Liver (tissue), 9 donors: ENCODE measurements around the gene IL37. TPM values are rescaled to one million over a fixed set of nuclear protein-coding genes. Genes with fewer than 3 reads are reported as not detected.

Source experiments
- DNase-seq: peaks from one replicate; pipeline ENCODE4 v3.0.0-alpha.2; 2017; ENCODE audit warnings: low spot score
- H3K27ac ChIP-seq, 2 donors: one replicate each; pipeline ENCODE4 v1.7.0; 2013; ENCODE audit warnings: inconsistent platforms in 2 of 2, low read length in 2 of 2, control low read depth in 1 of 2, low read depth in 1 of 2, mild to moderate bottlenecking in 1 of 2
- H3K27me3 ChIP-seq, 4 donors: one replicate each; pipeline versions ENCODE4 v1.6.1 to v1.7.0; 2013; ENCODE audit warnings: low read length in 3 of 4, inconsistent platforms in 1 of 4, mild to moderate bottlenecking in 1 of 4, moderate library complexity in 1 of 4; ENCODE audit not compliant: control insufficient read depth in 4 of 4, insufficient read depth in 4 of 4
- H3K36me3 ChIP-seq, 4 donors: one replicate each; pipeline versions ENCODE4 v1.6.1 to v1.7.0; 2013; ENCODE audit warnings: low read length in 3 of 4, mild to moderate bottlenecking in 3 of 4, low read depth in 1 of 4, moderate library complexity in 1 of 4; ENCODE audit not compliant: control insufficient read depth in 4 of 4, insufficient read depth in 3 of 4
- H3K4me1 ChIP-seq, 4 donors: one replicate each; pipeline versions ENCODE4 v1.6.1 to v1.7.0; 2013; ENCODE audit warnings: low read length in 3 of 4, mild to moderate bottlenecking in 3 of 4, moderate library complexity in 1 of 4; ENCODE audit not compliant: control insufficient read depth in 4 of 4, insufficient read depth in 4 of 4
- H3K4me3 ChIP-seq, 3 donors: one replicate each; pipeline versions ENCODE4 v1.6.1 to v1.7.0; 2013; ENCODE audit warnings: low read length in 3 of 3, control low read depth in 1 of 3, low read depth in 1 of 3, mild to moderate bottlenecking in 1 of 3
- H3K9ac ChIP-seq, 2 donors: one replicate each; pipeline ENCODE4 v1.7.0; 2013; ENCODE audit warnings: low read length in 2 of 2, mild to moderate bottlenecking in 2 of 2, moderate library complexity in 2 of 2, control low read depth in 1 of 2, low read depth in 1 of 2
- H3K9me3 ChIP-seq, 4 donors: one replicate each; pipeline versions ENCODE4 v1.6.1 to v1.7.0; 2013; ENCODE audit warnings: low read length in 3 of 4; ENCODE audit not compliant: control insufficient read depth in 4 of 4
- EGR1 ChIP-seq, 2 donors: IDR thresholded peaks; 2 replicates each; pipeline ENCODE4 v1.6.1; 2016 to 2018; ENCODE audit warnings: antibody characterized with exemption in 2 of 2, low read depth in 2 of 2
- FOXA1 ChIP-seq: IDR thresholded peaks from 2 replicates; pipeline ENCODE4 v1.6.1; 2016; ENCODE audit warnings: antibody characterized with exemption
- FOXA2 ChIP-seq: IDR thresholded peaks from 2 replicates; pipeline ENCODE4 v1.6.1; 2016; ENCODE audit warnings: antibody characterized with exemption
- GABPA ChIP-seq, 2 donors: IDR thresholded peaks in 1 of 2; conservative IDR thresholded peaks in 1 of 2; 2 replicates each; pipeline ENCODE4 v1.6.1; 2016; ENCODE audit warnings: antibody characterized with exemption in 2 of 2, mild to moderate bottlenecking in 1 of 2, moderate library complexity in 1 of 2
- HNF4A ChIP-seq, 2 donors: conservative IDR thresholded peaks; 2 replicates each; pipeline ENCODE4 v1.6.1; 2016; ENCODE audit warnings: antibody characterized with exemption in 2 of 2, mild to moderate bottlenecking in 2 of 2
- JUND ChIP-seq, 2 donors: IDR thresholded peaks; 2 replicates each; pipeline ENCODE4 v1.6.1; 2016; ENCODE audit warnings: antibody characterized with exemption in 2 of 2
- MAX ChIP-seq: IDR thresholded peaks from 2 replicates; pipeline ENCODE4 v1.6.1; 2016; ENCODE audit warnings: antibody characterized with exemption
- NR2F2 ChIP-seq: IDR thresholded peaks from 2 replicates; pipeline ENCODE4 v1.6.1; 2016; ENCODE audit warnings: antibody characterized with exemption
- RAD21 ChIP-seq, 2 donors: IDR thresholded peaks; 2 replicates each; pipeline ENCODE4 v1.6.1; 2016; ENCODE audit warnings: antibody characterized with exemption in 2 of 2, mild to moderate bottlenecking in 2 of 2
- REST ChIP-seq: IDR thresholded peaks from 2 replicates; pipeline ENCODE4 v1.6.1; 2016; ENCODE audit warnings: antibody characterized with exemption, mild to moderate bottlenecking
- TAF1 ChIP-seq: conservative IDR thresholded peaks from 2 replicates; pipeline ENCODE4 v1.6.1; 2016; ENCODE audit warnings: antibody characterized with exemption, mild to moderate bottlenecking
- YY1 ChIP-seq: IDR thresholded peaks from 2 replicates; pipeline ENCODE4 v1.6.1; 2016; ENCODE audit warnings: antibody characterized with exemption, mild to moderate bottlenecking
- WGBS: extraction: QIAGEN DNeasy Blood & Tissue Kit; methylation state at CpG from one replicate; pipeline ENCODE4 v1.1.7; 2013; 5-methylcytosine and 5-hydroxymethylcytosine counted together
- polyA plus RNA-seq, 2 donors: library from polyadenylated mRNA; stranded (reverse) in 1 of 2; unstranded in 1 of 2; fragments of 200-250 nt in 1 of 2; fragments of >200 nt in 1 of 2; fragmentation: Nextera tagmentation in 1 of 2; extraction: Ambion mirVana in 1 of 2; gene quantifications; one replicate each; pipeline versions ENCODE4 v1.2.1 to v1.2.3, GENCODE V29; 2013 to 2015
- total RNA-seq, 2 donors: library from RNA; depleted of rRNA; stranded (reverse); fragments of >200 nt; gene quantifications; one replicate each; pipeline ENCODE4 v1.2.3, GENCODE V29; 2014
- TF ChIP-seq, protein P1 (sequence below): IDR thresholded peaks from 2 replicates; pipeline ENCODE4 v1.6.1; 2016; ENCODE audit warnings: antibody characterized with exemption
- TF ChIP-seq, protein P2 (sequence below): fragments of 150-350 bp; IDR thresholded peaks from 2 replicates; pipeline ENCODE4 v1.5.1; 2017; ENCODE audit warnings: improper control_type of control experiment, low read depth, low read length; ENCODE audit not compliant: missing input control
- donor health status: healthy.
- donor health status: healthy.
- donor health status: healthy.
- donor health status: healthy.
- donor health status: healthy.

The IL37 gene, protein sequence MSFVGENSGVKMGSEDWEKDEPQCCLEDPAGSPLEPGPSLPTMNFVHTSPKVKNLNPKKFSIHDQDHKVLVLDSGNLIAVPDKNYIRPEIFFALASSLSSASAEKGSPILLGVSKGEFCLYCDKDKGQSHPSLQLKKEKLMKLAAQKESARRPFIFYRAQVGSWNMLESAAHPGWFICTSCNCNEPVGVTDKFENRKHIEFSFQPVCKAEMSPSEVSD
- total RNA-seq = not detected
- polyA plus RNA-seq = not detected

DNA sequence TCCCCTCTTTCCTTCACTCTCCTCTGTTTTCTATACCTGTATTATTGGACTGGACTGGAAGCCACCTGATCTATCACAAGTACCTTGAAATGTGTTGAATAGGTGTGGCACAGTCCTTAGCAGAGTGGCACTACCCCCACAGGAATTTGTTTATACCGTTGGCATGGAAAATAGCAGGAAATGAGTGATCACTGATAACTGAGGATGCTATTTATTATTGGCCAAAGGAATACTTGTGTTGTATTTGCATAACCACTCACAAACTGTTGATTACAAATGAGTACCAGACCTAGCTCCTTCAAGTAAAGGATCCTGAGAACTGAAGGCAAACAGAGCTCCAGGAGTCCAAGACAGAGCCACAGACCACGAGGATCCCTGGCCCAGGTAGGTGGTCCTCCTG lies at the start of gene IL37:
Gene IL37 (plus strand): TSS at position 301 of the 400 bp plus-strand sequence. CDS start 1,848 bp downstream, outside the sequence.
- Histone ChIP-seq H3K27ac (no peak within 1 kb of the TSS), H3K4me3 (no peak within 1 kb of the TSS), H3K36me3 (no peaks in the 10 kb centered on the region), H3K9ac (no peak within 1 kb of the TSS), H3K4me1 (no peaks in the 10 kb centered on the region), H3K9me3 (no peaks in the 10 kb centered on the region), H3K27me3 (no peaks in the 10 kb centered on the region)
- WGBS = 35% methylated on average over 2 of the region's 2 CpGs
- TF ChIP-seq JUND (IDR thresholded peaks at IDR 0.05) (no peak), NR2F2 (no peak), EGR1 (IDR thresholded peaks at IDR 0.05; ENCODE audit: low read depth in 2 of 2) (no peak), FOXA1 (no peak), REST (no peak), RAD21 (IDR thresholded peaks at IDR 0.05) (no peak), MAX (no peak), YY1 (no peak), FOXA2 (no peak)
- TF ChIP-seq, protein P1, sequence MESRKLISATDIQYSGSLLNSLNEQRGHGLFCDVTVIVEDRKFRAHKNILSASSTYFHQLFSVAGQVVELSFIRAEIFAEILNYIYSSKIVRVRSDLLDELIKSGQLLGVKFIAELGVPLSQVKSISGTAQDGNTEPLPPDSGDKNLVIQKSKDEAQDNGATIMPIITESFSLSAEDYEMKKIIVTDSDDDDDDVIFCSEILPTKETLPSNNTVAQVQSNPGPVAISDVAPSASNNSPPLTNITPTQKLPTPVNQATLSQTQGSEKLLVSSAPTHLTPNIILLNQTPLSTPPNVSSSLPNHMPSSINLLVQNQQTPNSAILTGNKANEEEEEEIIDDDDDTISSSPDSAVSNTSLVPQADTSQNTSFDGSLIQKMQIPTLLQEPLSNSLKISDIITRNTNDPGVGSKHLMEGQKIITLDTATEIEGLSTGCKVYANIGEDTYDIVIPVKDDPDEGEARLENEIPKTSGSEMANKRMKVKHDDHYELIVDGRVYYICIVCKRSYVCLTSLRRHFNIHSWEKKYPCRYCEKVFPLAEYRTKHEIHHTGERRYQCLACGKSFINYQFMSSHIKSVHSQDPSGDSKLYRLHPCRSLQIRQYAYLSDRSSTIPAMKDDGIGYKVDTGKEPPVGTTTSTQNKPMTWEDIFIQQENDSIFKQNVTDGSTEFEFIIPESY = no peak
- TF ChIP-seq, protein P2, sequence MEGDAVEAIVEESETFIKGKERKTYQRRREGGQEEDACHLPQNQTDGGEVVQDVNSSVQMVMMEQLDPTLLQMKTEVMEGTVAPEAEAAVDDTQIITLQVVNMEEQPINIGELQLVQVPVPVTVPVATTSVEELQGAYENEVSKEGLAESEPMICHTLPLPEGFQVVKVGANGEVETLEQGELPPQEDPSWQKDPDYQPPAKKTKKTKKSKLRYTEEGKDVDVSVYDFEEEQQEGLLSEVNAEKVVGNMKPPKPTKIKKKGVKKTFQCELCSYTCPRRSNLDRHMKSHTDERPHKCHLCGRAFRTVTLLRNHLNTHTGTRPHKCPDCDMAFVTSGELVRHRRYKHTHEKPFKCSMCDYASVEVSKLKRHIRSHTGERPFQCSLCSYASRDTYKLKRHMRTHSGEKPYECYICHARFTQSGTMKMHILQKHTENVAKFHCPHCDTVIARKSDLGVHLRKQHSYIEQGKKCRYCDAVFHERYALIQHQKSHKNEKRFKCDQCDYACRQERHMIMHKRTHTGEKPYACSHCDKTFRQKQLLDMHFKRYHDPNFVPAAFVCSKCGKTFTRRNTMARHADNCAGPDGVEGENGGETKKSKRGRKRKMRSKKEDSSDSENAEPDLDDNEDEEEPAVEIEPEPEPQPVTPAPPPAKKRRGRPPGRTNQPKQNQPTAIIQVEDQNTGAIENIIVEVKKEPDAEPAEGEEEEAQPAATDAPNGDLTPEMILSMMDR = no peak
- DNase-seq = no peak

DNA sequence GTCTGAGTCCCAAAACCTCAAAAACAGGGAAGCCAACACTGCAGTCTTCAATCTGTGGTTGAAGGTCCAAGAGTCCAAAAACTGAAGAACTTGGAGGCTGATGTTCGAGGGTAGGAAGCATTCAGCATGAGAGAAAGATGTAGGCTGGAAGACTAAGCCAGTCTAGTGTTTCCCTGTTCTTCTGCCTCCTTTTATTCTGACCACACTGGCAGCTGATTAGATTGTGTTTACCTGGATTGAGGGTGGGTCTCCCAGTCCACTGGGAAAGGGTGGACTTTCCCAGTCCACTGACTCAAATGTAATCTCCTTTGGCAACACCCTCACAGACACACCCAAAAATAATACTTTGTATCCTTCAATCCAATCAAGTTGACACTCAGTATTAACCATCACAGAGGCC lies 46.9 kb upstream of the IL37 start:
- H3K36me3 ChIP-seq = no peaks in the 10 kb centered on the region
- TF ChIP-seq YY1 (no peak), HNF4A (conservative IDR thresholded peaks at IDR 0.05) (no peak), RAD21 (IDR thresholded peaks at IDR 0.05) (no peak), TAF1 (no peak), GABPA (IDR thresholded peaks at IDR 0.05 in 1 of 2, conservative IDR thresholded peaks at IDR 0.05 in 1 of 2) (no peak), EGR1 (IDR thresholded peaks at IDR 0.05; ENCODE audit: low read depth in 2 of 2) (no peak)
- TF ChIP-seq, protein P2 = no peak
- H3K4me3 ChIP-seq = no peak overlapping the region
- no peaks in the 10 kb centered on the region for H3K4me1 ChIP-seq
- no peak for DNase-seq
- no peak overlapping the region for H3K9ac ChIP-seq
- H3K27me3 ChIP-seq = no peaks in the 10 kb centered on the region
- 95% methylated on average over 1 of the region's 1 CpG for WGBS
- no peak overlapping the region for H3K27ac ChIP-seq
- peaks cover 0 to 1% (median 0%) of the 10 kb centered on the region in 4 donors for H3K9me3 ChIP-seq
